Trophoblast cell (in vitro differentiated cells and primary cell): ENCODE measurements around the gene H3-3A.

Source experiments
- DNase-seq, 2 donors: peaks; one replicate each; pipeline ENCODE4 v3.0.0-alpha.2; 2016
- H2AFZ ChIP-seq: 2 replicates; pipeline ENCODE4 v1.6.1; 2013; ENCODE audit warnings: low read length, moderate library complexity, mild to moderate bottlenecking; ENCODE audit not compliant: insufficient read depth, poor library complexity
- H2AK5ac ChIP-seq: 2 replicates; pipeline ENCODE4 v1.6.1; 2013; ENCODE audit warnings: mild to moderate bottlenecking, low read length
- H2BK120ac ChIP-seq: 2 replicates; pipeline ENCODE4 v1.6.1; 2013; ENCODE audit warnings: low read length, mild to moderate bottlenecking, moderate library complexity; ENCODE audit not compliant: insufficient read depth, poor library complexity
- H2BK12ac ChIP-seq: 2 replicates; pipeline ENCODE4 v1.6.1; 2013; ENCODE audit warnings: mild to moderate bottlenecking, low read length, moderate library complexity
- H2BK5ac ChIP-seq: 2 replicates; pipeline ENCODE4 v1.6.1; 2013; ENCODE audit warnings: low read length, low read depth, moderate library complexity, mild to moderate bottlenecking; ENCODE audit not compliant: poor library complexity
- H3K14ac ChIP-seq: 2 replicates; pipeline ENCODE4 v1.6.1; 2013; ENCODE audit warnings: mild to moderate bottlenecking, low read length
- H3K18ac ChIP-seq: 2 replicates; pipeline ENCODE4 v1.6.1; 2013; ENCODE audit warnings: mild to moderate bottlenecking, low read length
- H3K23ac ChIP-seq: 2 replicates; pipeline ENCODE4 v1.6.1; 2013; ENCODE audit warnings: low read length
- H3K27ac ChIP-seq: 2 replicates; pipeline ENCODE4 v1.5.1; 2013; ENCODE audit warnings: low read depth, mild to moderate bottlenecking, inconsistent platforms, low read length, moderate library complexity
- H3K27me3 ChIP-seq: 2 replicates; pipeline ENCODE4 v1.6.1; 2013; ENCODE audit warnings: inconsistent platforms, mild to moderate bottlenecking, low read length, moderate library complexity; ENCODE audit not compliant: insufficient read depth
- H3K36me3 ChIP-seq, 2 experiments: 1 replicate in 1 of 2; 2 replicates in 1 of 2; pipeline ENCODE4 v1.6.1; 2013; ENCODE audit warnings: low read length in 2 of 2, mild to moderate bottlenecking in 2 of 2, moderate library complexity in 1 of 2; ENCODE audit not compliant: insufficient read depth in 2 of 2, control insufficient read depth in 1 of 2
- H3K4ac ChIP-seq: 2 replicates; pipeline ENCODE4 v1.6.1; 2013; ENCODE audit warnings: low read depth, mild to moderate bottlenecking, low read length, moderate library complexity
- H3K4me1 ChIP-seq, 2 experiments: 1 replicate in 1 of 2; 2 replicates in 1 of 2; pipeline ENCODE4 v1.6.1; 2013; ENCODE audit warnings: low read length in 2 of 2, mild to moderate bottlenecking in 2 of 2, moderate library complexity in 1 of 2; ENCODE audit not compliant: insufficient read depth in 2 of 2, control insufficient read depth in 1 of 2
- H3K4me2 ChIP-seq: 2 replicates; pipeline ENCODE4 v1.6.1; 2013; ENCODE audit warnings: inconsistent platforms, mild to moderate bottlenecking, low read length, moderate library complexity
- H3K4me3 ChIP-seq: 2 replicates; pipeline ENCODE4 v1.5.1; 2013; ENCODE audit warnings: mild to moderate bottlenecking, low read depth, low read length, inconsistent platforms
- H3K79me1 ChIP-seq: one replicate; pipeline ENCODE4 v1.6.1; 2013; ENCODE audit warnings: low read length
- H3K79me2 ChIP-seq: 2 replicates; pipeline ENCODE4 v1.6.1; 2013; ENCODE audit warnings: low read length, mild to moderate bottlenecking; ENCODE audit not compliant: control insufficient read depth, insufficient read depth, poor library complexity
- H3K9ac ChIP-seq: 2 replicates; pipeline ENCODE4 v1.6.1; 2013; ENCODE audit warnings: mild to moderate bottlenecking, low read length
- H3K9me3 ChIP-seq: 2 replicates; pipeline ENCODE4 v1.6.1; 2013; ENCODE audit warnings: low read depth, mild to moderate bottlenecking, control low read depth, inconsistent platforms, low read length; ENCODE audit not compliant: insufficient read depth
- H4K12ac ChIP-seq: 2 replicates; pipeline ENCODE4 v1.6.1; 2013; ENCODE audit warnings: low read depth, mild to moderate bottlenecking, low read length, moderate library complexity
- H4K8ac ChIP-seq: 2 replicates; pipeline ENCODE4 v1.6.1; 2013; ENCODE audit warnings: low read depth, mild to moderate bottlenecking, low read length, moderate library complexity
- H4K91ac ChIP-seq: one replicate; pipeline ENCODE4 v1.6.1; 2013; ENCODE audit warnings: low read depth, mild to moderate bottlenecking, low read length, moderate library complexity
- WGBS: extraction: QIAGEN DNeasy Blood & Tissue Kit; methylation state at CpG from one replicate; pipeline ENCODE4 v1.1.7; 2013; ENCODE audit warnings: missing lambda C conversion rate; ENCODE audit not compliant: insufficient read length, insufficient coverage; ENCODE audit errors: extremely low coverage; 5-methylcytosine and 5-hydroxymethylcytosine counted together

H3-3A gene

GRCh38 chr1:226076378-226076777 lies 13.9 kb downstream of the H3-3A start:
- H2AK5ac ChIP-seq, result no peak overlapping the region
- no peaks in the 10 kb centered on the region for H3K4me1 ChIP-seq
- no peak overlapping the region for H3K23ac ChIP-seq
- no peak for DNase-seq
- no peak overlapping the region for H2AFZ ChIP-seq
- no peak overlapping the region for H3K27ac ChIP-seq
- no peak overlapping the region for H2BK120ac ChIP-seq
- no peak overlapping the region for H3K4me2 ChIP-seq
- H3K79me2 ChIP-seq, result no peaks in the 10 kb centered on the region
- no peak overlapping the region for H2BK5ac ChIP-seq
- H4K8ac ChIP-seq, result no peak overlapping the region
- H2BK12ac ChIP-seq, result no peak overlapping the region
- H3K14ac ChIP-seq, result no peak overlapping the region
- H4K91ac ChIP-seq, result no peak overlapping the region
- H3K36me3 ChIP-seq, result peaks cover 2 to 4% of the 10 kb centered on the region in 2 experiments
- no peaks in the 10 kb centered on the region for H3K27me3 ChIP-seq
- no peak overlapping the region for H3K4me3 ChIP-seq
- no peak overlapping the region for H3K18ac ChIP-seq
- H3K79me1 ChIP-seq, result no peaks in the 10 kb centered on the region
- no CpG with 5 or more reads among the region's 6 CpGs for WGBS
- no peak overlapping the region for H4K12ac ChIP-seq
- no peaks in the 10 kb centered on the region for H3K9me3 ChIP-seq
- H3K4ac ChIP-seq, result no peak overlapping the region
- H3K9ac ChIP-seq, result no peak overlapping the region

GRCh38 chr1:226078374-226078773 lies 15.9 kb downstream of the H3-3A start:
- no peak overlapping the region for H2BK12ac ChIP-seq
- no peak overlapping the region for H3K18ac ChIP-seq
- H3K4me3 ChIP-seq, result no peak overlapping the region
- no peak overlapping the region for H3K4ac ChIP-seq
- DNase-seq, result no peak
- no peak overlapping the region for H3K14ac ChIP-seq
- H3K4me1 ChIP-seq, result peaks cover 0 to 2% of the 10 kb centered on the region in 2 experiments
- WGBS, result no CpG with 5 or more reads among the region's 9 CpGs
- H3K79me1 ChIP-seq, result no peaks in the 10 kb centered on the region
- H3K79me2 ChIP-seq, result no peaks in the 10 kb centered on the region
- H3K9ac ChIP-seq, result no peak overlapping the region
- H3K9me3 ChIP-seq, result peaks cover 3% of the 10 kb centered on the region
- H3K27ac ChIP-seq, result no peak overlapping the region
- no peaks in the 10 kb centered on the region for H3K27me3 ChIP-seq
- no peak overlapping the region for H4K12ac ChIP-seq
- no peak overlapping the region for H3K4me2 ChIP-seq
- H2BK120ac ChIP-seq, result no peak overlapping the region
- H3K23ac ChIP-seq, result no peak overlapping the region
- H2AK5ac ChIP-seq, result no peak overlapping the region
- H4K91ac ChIP-seq, result no peak overlapping the region
- H2BK5ac ChIP-seq, result no peak overlapping the region
- H4K8ac ChIP-seq, result no peak overlapping the region
- H2AFZ ChIP-seq, result no peak overlapping the region
- peaks cover 0 to 4% of the 10 kb centered on the region in 2 experiments for H3K36me3 ChIP-seq

GRCh38 chr1:226082587-226082917 lies 20.0 kb downstream of the H3-3A start:
- no peak overlapping the region for H2BK12ac ChIP-seq
- no peaks in the 10 kb centered on the region for H3K27me3 ChIP-seq
- H4K12ac ChIP-seq, result no peak overlapping the region
- no peaks in the 10 kb centered on the region for H3K36me3 ChIP-seq
- H3K14ac ChIP-seq, result no peak overlapping the region
- no peak overlapping the region for H2BK5ac ChIP-seq
- peak overlapping the region; percentile 47 for H4K8ac ChIP-seq
- H3K9me3 ChIP-seq, result peaks cover 5% of the 10 kb centered on the region
- peaks cover 0 to 6% of the 10 kb centered on the region in 2 experiments for H3K4me1 ChIP-seq
- H2AK5ac ChIP-seq, result no peak overlapping the region
- DNase-seq, result no peak
- H3K9ac ChIP-seq, result no peak overlapping the region
- peaks cover 4% of the 10 kb centered on the region for H3K79me1 ChIP-seq
- H4K91ac ChIP-seq, result no peak overlapping the region
- H3K27ac ChIP-seq, result no peak overlapping the region
- WGBS, result no CpG with 5 or more reads among the region's 7 CpGs
- no peak overlapping the region for H2AFZ ChIP-seq
- no peak overlapping the region for H3K23ac ChIP-seq
- H3K4me2 ChIP-seq, result peak overlapping the region; percentile 100
- no peak overlapping the region for H3K4ac ChIP-seq
- H3K18ac ChIP-seq, result no peak overlapping the region
- H2BK120ac ChIP-seq, result no peak overlapping the region
- H3K4me3 ChIP-seq, result no peak overlapping the region
- no peaks in the 10 kb centered on the region for H3K79me2 ChIP-seq

GRCh38 chr1:226082959-226083301 lies 20.4 kb downstream of the H3-3A start:
- Histone ChIP-seq H3K4ac (no peak overlapping the region), H2AK5ac (no peak overlapping the region), H3K4me1 (peaks cover 0 to 6% of the 10 kb centered on the region in 2 experiments), H3K23ac (no peak overlapping the region), H3K4me3 (peak overlapping the region; percentile 78), H3K36me3 (no peaks in the 10 kb centered on the region), H3K4me2 (peak overlapping the region; percentile 100), H3K79me1 (peaks cover 4% of the 10 kb centered on the region), H3K18ac (no peak overlapping the region), H4K12ac (no peak overlapping the region), H3K27ac (no peak overlapping the region), H3K27me3 (no peaks in the 10 kb centered on the region), H2BK5ac (no peak overlapping the region), H2BK12ac (no peak overlapping the region), H2AFZ (no peak overlapping the region), H2BK120ac (no peak overlapping the region), H3K9me3 (peaks cover 5% of the 10 kb centered on the region), H3K79me2 (no peaks in the 10 kb centered on the region), H3K14ac (no peak overlapping the region), H4K8ac (peak overlapping the region; percentile 47), H4K91ac (no peak overlapping the region), H3K9ac (no peak overlapping the region)
- WGBS, result no CpG with 5 or more reads among the region's 23 CpGs
- peak; percentile 59 to 71 for DNase-seq
